HG03025 (cell line): ENCODE results near the gene CHST3.

ENCODE experiments used
- ATAC-seq: cut with Tn5 transposase; IDR thresholded peaks from one replicate; pipeline ENCODE4 v1.9.1; 2021; ENCODE audit warnings: mild to moderate bottlenecking, moderate library complexity; ENCODE audit not compliant: unreplicated experiment, low FRiP score

The CHST3 gene

GRCh38 chr10:72009051-72009424 lies 44.8 kb downstream of the CHST3 start:
- ATAC-seq, result no peak

- no peak for ATAC-seq
Observed at GRCh38 chr10:72009425-72010081, 45.4 kb downstream of the CHST3 start.

- no peak for ATAC-seq
Observed at GRCh38 chr10:72010234-72010973, 46.2 kb downstream of the CHST3 start.

- ATAC-seq, result no peak
Observed at GRCh38 chr10:72011016-72011415, 46.8 kb downstream of the CHST3 start.

GRCh38 chr10:72011468-72011867 lies 47.3 kb downstream of the CHST3 start:
- no peak for ATAC-seq

GRCh38 chr10:72011976-72012512 lies 47.8 kb downstream of the CHST3 start:
- ATAC-seq, result no peak

GRCh38 chr10:72012796-72013195 lies 48.6 kb downstream of the CHST3 start:
- no peak for ATAC-seq

GRCh38 chr10:72013202-72013945 lies 49.2 kb downstream of the CHST3 start:
- no peak for ATAC-seq

- ATAC-seq, result no peak
Observed at GRCh38 chr10:72014197-72014596, 50.0 kb downstream of the CHST3 start.

- no peak for ATAC-seq
Observed at GRCh38 chr10:72014785-72015480, 50.7 kb downstream of the CHST3 start.

- no peak for ATAC-seq
Observed at GRCh38 chr10:72015841-72016240, 51.6 kb downstream of the CHST3 start.

- no peak for ATAC-seq
Observed at GRCh38 chr10:72016608-72017300, 52.6 kb downstream of the CHST3 start.

- ATAC-seq, result no peak
Observed at GRCh38 chr10:72019085-72019876, 55.1 kb downstream of the CHST3 start.

- no peak for ATAC-seq
Observed at GRCh38 chr10:72020914-72021809, 57.0 kb downstream of the CHST3 start.

GRCh38 chr10:72022228-72022627 lies 58.0 kb downstream of the CHST3 start:
- ATAC-seq, result no peak

- ATAC-seq, result no peak
Observed at GRCh38 chr10:72024596-72024995, 60.4 kb downstream of the CHST3 start.

GRCh38 chr10:72025400-72025799 lies 61.2 kb downstream of the CHST3 start:
- ATAC-seq, result no peak

- ATAC-seq, result no peak
Observed at GRCh38 chr10:72025832-72026231, 61.6 kb downstream of the CHST3 start.
